ENCODE results near the gene ANKRD23. TPM values are rescaled to one million over a fixed set of nuclear protein-coding genes. Genes with fewer than 3 reads are reported as not detected.
"Not testable (repeated sequence)": the region's sequence is repeated elsewhere in the genome, so short reads cannot be mapped to it uniquely, and the experiment has no call there.

The ANKRD23 gene
- total RNA-seq, 1 experiment from 2014 or later = 8.9 TPM

DNA sequence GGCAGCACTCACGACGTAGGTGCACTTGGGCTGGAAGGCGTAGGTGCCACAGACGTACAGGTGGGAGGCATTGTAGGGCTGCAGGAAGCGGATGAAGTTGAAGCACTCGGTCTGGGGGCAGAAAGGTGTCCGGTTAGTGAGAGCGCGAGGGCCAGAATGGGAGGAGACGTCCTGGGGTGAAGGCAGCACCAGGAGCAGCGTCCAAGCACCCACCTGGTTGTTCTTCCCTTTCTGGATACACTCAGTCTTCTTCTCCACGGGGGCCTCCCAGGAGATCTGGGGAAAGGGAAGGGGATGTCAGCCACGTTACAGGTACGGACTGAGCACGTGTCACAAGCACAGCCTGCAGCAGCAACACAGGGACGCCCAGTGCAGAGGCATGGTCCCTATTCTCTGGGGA, 21.8 kb upstream of the ANKRD23 start:
- no TSS peak for BruUV-seq (replicated peaks)
- no peaks in the 10 kb centered on the region for H3K27me3 ChIP-seq (ENCODE audit: insufficient read depth, low read depth)
- ChIA-PET POLR2A (ENCODE audit: unreplicated experiment) (no interaction called here), CTCF (no interaction called here)
- peaks cover 13% of the 10 kb centered on the region for H4K20me1 ChIP-seq (ENCODE audit: insufficient read depth)
- TF ChIP-seq, protein P1, sequence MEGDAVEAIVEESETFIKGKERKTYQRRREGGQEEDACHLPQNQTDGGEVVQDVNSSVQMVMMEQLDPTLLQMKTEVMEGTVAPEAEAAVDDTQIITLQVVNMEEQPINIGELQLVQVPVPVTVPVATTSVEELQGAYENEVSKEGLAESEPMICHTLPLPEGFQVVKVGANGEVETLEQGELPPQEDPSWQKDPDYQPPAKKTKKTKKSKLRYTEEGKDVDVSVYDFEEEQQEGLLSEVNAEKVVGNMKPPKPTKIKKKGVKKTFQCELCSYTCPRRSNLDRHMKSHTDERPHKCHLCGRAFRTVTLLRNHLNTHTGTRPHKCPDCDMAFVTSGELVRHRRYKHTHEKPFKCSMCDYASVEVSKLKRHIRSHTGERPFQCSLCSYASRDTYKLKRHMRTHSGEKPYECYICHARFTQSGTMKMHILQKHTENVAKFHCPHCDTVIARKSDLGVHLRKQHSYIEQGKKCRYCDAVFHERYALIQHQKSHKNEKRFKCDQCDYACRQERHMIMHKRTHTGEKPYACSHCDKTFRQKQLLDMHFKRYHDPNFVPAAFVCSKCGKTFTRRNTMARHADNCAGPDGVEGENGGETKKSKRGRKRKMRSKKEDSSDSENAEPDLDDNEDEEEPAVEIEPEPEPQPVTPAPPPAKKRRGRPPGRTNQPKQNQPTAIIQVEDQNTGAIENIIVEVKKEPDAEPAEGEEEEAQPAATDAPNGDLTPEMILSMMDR (conservative IDR thresholded peaks at IDR 0.05) = no peak
- no peak for TF ChIP-seq EZH2 (IDR thresholded peaks at IDR 0.05; ENCODE audit: low read depth)
- DNase-seq = no peak
- no peak overlapping the region for H3K4me2 ChIP-seq
- peaks cover 16% of the 10 kb centered on the region for H3K4me1 ChIP-seq (replicated peaks; ENCODE audit: insufficient read depth)
- peaks cover 8% of the 10 kb centered on the region; the same call in 1 of the 2 replicates for H3F3A ChIP-seq (ENCODE audit: insufficient read depth, low read depth)
- intact Hi-C loops (cut with micrococcal nuclease; ENCODE audit: unreplicated experiment) = no loop called here
- peaks cover 52% of the 10 kb centered on the region for H3K36me3 ChIP-seq (ENCODE audit: low read depth)
- peaks cover 38% of the 10 kb centered on the region for H3K79me2 ChIP-seq (ENCODE audit: low read depth)
- no peaks in the 10 kb centered on the region for H3K9me2 ChIP-seq (ENCODE audit: insufficient read depth)
- H3K27ac ChIP-seq = no peak overlapping the region
- no peaks in the 10 kb centered on the region for H3K9me3 ChIP-seq (ENCODE audit: insufficient read depth, low read depth)
- no peak overlapping the region for H2AFZ ChIP-seq
- H3K4me3 ChIP-seq = no peak overlapping the region

DNA sequence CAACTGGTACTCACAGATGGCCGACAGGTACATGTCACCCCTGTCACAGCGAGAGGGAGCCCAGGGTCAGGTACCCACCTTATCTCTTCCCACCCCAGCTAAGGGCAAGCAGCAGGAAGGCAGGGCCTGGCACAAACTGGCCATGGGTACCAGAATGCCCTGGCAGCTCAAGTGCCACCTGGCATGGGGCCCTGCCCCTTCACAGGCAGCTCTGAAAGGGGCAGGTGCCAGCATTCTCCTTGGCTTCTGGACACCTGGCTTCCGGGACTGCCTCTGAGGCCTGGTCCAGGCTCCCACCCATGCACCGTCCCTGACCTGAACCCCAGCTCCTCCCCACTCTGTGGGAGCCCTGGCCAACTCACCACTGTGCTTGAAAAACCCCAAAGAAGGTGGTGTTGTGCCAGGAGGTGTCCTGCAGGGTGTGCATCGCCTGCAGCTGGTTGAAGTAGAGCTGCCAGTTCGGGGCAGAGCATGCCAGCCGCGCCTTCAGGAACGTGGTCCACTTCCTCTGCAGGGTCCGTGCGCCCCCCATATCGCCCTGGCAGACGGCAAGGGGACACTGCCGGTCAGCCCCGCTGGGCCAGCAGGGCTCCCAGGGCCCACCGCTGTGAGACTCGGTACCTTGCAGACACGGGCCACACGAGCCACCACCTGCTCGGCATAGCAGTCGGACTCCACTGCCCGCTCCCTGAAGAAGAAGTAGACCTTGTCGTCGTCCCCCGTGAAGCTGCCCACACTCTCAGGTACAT, 20.7 kb upstream of the ANKRD23 start:
- no TSS peak for BruUV-seq (replicated peaks)

DNA sequence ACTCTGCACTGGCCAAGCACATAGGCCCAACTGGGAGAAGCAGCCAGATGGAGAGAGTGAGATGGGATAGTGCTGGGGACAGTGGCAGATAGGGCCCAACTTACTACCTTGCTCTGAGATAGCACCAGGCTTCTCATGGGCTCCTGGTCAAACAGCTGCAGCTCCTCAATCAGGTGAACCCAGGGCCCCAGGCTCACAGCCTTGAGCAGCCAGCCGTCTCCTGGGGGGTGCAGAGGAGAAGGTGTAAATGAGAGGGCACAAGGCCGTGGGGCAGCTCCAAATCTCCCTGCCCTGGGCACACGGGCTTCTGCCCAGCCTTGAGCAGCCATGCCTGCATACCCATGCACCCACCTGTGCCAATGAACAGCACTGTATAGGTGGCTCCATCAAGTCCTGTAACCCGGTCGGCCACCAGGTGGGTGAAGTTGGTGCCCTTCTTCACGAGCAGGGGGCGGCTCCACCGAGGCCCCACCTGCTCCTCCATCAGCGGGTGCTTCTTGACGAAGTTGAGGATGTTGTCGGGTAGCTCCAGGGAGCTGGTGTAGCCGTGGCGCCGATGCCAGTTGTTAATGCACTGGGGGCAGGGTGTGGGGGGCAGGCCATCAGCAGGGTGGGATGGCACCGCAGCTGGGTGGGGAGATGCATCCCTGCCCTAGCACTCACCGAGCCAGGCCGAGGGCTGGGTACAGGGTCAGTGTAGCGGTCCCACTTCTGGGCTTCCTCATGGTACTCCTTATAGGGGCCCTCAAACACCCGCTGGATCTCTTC, 19.9 kb upstream of the ANKRD23 start:
- Histone ChIP-seq H3K4me1 (replicated peaks; ENCODE audit: insufficient read depth) (peaks cover 10% of the 10 kb centered on the region), H3F3A (ENCODE audit: insufficient read depth, low read depth) (peaks cover 17% of the 10 kb centered on the region; the same call in 1 of the 2 replicates), H3K79me2 (ENCODE audit: low read depth) (peaks cover 35% of the 10 kb centered on the region), H3K9me2 (ENCODE audit: insufficient read depth) (no peaks in the 10 kb centered on the region), H3K36me3 (ENCODE audit: low read depth) (peaks cover 52% of the 10 kb centered on the region), H3K27ac (no peak overlapping the region), H4K20me1 (ENCODE audit: insufficient read depth) (peaks cover 13% of the 10 kb centered on the region), H2AFZ (no peak overlapping the region), H3K27me3 (ENCODE audit: insufficient read depth, low read depth) (no peaks in the 10 kb centered on the region), H3K9me3 (ENCODE audit: insufficient read depth, low read depth) (no peaks in the 10 kb centered on the region), H3K4me3 (no peak overlapping the region), H3K4me2 (no peak overlapping the region)
- no peak for DNase-seq
- intact Hi-C loops (cut with micrococcal nuclease; ENCODE audit: unreplicated experiment) = no loop called here
- TF ChIP-seq, protein P1 (conservative IDR thresholded peaks at IDR 0.05) = no peak
- no peak for TF ChIP-seq EZH2 (IDR thresholded peaks at IDR 0.05; ENCODE audit: low read depth)
- ChIA-PET CTCF (interaction anchor here (0.5 kb wide), 1 partner anchor 1307 kb away, joined by 3 read pairs; no protein-coding TSS in a partner anchor), POLR2A (ENCODE audit: unreplicated experiment) (no interaction called here)
- no TSS peak for BruUV-seq (replicated peaks)

More for the DNA sequence above, 20.7 kb upstream of the ANKRD23 start:
- Histone ChIP-seq H3K79me2 (ENCODE audit: low read depth) (peaks cover 38% of the 10 kb centered on the region), H3K4me2 (no peak overlapping the region), H3F3A (ENCODE audit: insufficient read depth, low read depth) (peaks cover 9% of the 10 kb centered on the region; the same call in 1 of the 2 replicates), H3K9me2 (ENCODE audit: insufficient read depth) (no peaks in the 10 kb centered on the region), H2AFZ (no peak overlapping the region), H3K27ac (no peak overlapping the region), H3K4me1 (replicated peaks; ENCODE audit: insufficient read depth) (peaks cover 10% of the 10 kb centered on the region), H3K27me3 (ENCODE audit: insufficient read depth, low read depth) (no peaks in the 10 kb centered on the region), H4K20me1 (ENCODE audit: insufficient read depth) (peaks cover 13% of the 10 kb centered on the region), H3K36me3 (ENCODE audit: low read depth) (peaks cover 52% of the 10 kb centered on the region), H3K4me3 (no peak overlapping the region), H3K9me3 (ENCODE audit: insufficient read depth, low read depth) (no peaks in the 10 kb centered on the region)
- intact Hi-C loops (cut with micrococcal nuclease; ENCODE audit: unreplicated experiment) = no loop called here
- ChIA-PET POLR2A (ENCODE audit: unreplicated experiment) (no interaction called here), CTCF (no interaction called here)
- no peak for DNase-seq
- TF ChIP-seq EZH2 (IDR thresholded peaks at IDR 0.05; ENCODE audit: low read depth) = no peak
- TF ChIP-seq, protein P1 (conservative IDR thresholded peaks at IDR 0.05) = no peak

DNA sequence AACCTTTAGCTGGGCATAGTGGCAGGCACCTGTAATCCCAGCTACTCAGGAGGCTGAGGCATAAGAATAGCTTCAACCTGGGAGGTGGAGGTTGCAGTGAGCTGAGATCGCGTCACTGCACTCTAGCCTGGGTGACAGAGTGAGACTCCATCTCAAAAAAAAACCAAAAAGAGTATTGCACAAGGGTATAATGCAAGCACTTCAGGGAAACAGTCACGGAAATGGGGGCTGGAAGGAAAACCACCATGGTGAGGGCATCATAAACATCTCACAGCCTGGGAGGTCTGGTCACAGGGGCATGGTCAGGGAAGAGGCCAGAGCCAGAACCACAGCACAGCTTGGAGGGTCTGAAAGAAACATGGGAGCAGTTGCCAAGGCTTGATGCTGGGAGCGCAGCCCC, 19.2 kb upstream of the ANKRD23 start:
- H3K27me3 ChIP-seq (ENCODE audit: insufficient read depth, low read depth); intact Hi-C loops (cut with micrococcal nuclease; ENCODE audit: unreplicated experiment); H3K9me3 ChIP-seq (ENCODE audit: insufficient read depth, low read depth); H3K9me2 ChIP-seq (ENCODE audit: insufficient read depth); BruUV-seq (replicated peaks); H3K4me2 ChIP-seq; DNase-seq; H2AFZ ChIP-seq; H3K27ac ChIP-seq; POLR2A ChIA-PET (ENCODE audit: unreplicated experiment); H3K4me3 ChIP-seq: not testable (repeated sequence)
- peaks cover 52% of the 10 kb centered on the region for H3K36me3 ChIP-seq (ENCODE audit: low read depth)
- peaks cover 20% of the 10 kb centered on the region; the same call in 1 of the 2 replicates for H3F3A ChIP-seq (ENCODE audit: insufficient read depth, low read depth)
- peaks cover 13% of the 10 kb centered on the region for H4K20me1 ChIP-seq (ENCODE audit: insufficient read depth)
- CTCF ChIA-PET = interaction anchor here (0.5 kb wide), 1 partner anchor 1306 kb away, joined by 3 read pairs; no protein-coding TSS in a partner anchor
- H3K79me2 ChIP-seq (ENCODE audit: low read depth) = peaks cover 29% of the 10 kb centered on the region
- peaks cover 10% of the 10 kb centered on the region for H3K4me1 ChIP-seq (replicated peaks; ENCODE audit: insufficient read depth)
